GM10248 (cell line): ENCODE results near the gene TXNRD1.

Source experiments
- CTCF ChIA-PET: fragments of 300-600 bp; sonication (Branson Sonifier 250); formaldehyde crosslinking; extraction: SDS; loops from one replicate; lab custom pipeline; 2021; ENCODE audit warnings: antibody characterized with exemption; lab: Yijun Ruan, JAX
- POLR2A ChIA-PET: fragments of 350-650 bp; sonication (Branson Sonifier 250); formaldehyde crosslinking; extraction: SDS; loops from one replicate; lab custom pipeline; 2020; ENCODE audit warnings: antibody characterized with exemption; lab: Yijun Ruan, JAX
- DNase-seq: peaks from one replicate; pipeline ENCODE4 v3.0.0; 2012; ENCODE audit errors: extremely low spot score
- CTCF ChIP-seq: IDR thresholded peaks from 2 replicates; pipeline ENCODE4 v1.5.1; 2012; ENCODE audit warnings: mild to moderate bottlenecking, low read depth; ENCODE audit errors: extremely low read depth, missing control alignments, control extremely low read depth

The TXNRD1 gene

GRCh38 chr12:104243551-104243950, 28.0 kb downstream of the TXNRD1 start:
- ChIA-PET CTCF (interaction anchor here (1.5 to 2.8 kb wide), 2 partner anchors 11 to 22 kb away, joined by 3 to 6 read pairs; no protein-coding TSS in a partner anchor), POLR2A (no interaction called here)
- DNase-seq, result no peak
- no peak for TF ChIP-seq CTCF

GRCh38 chr12:104243971-104244370, 28.4 kb downstream of the TXNRD1 start:
- no peak for DNase-seq
- no peak for TF ChIP-seq CTCF
- CTCF ChIA-PET, result interaction anchor here (1.3 to 2.8 kb wide), 3 partner anchors 10 to 44 kb away, joined by 3 to 6 read pairs (median 5); no protein-coding TSS in a partner anchor

GRCh38 chr12:104247698-104248097, 32.1 kb downstream of the TXNRD1 start:
- no peak for TF ChIP-seq CTCF
- DNase-seq, result no peak
- CTCF ChIA-PET, result no interaction called here
- POLR2A ChIA-PET, result no interaction called here

More at GRCh38 chr12:104243971-104244370, 28.4 kb downstream of the TXNRD1 start:
- POLR2A ChIA-PET, result no interaction called here

GRCh38 chr12:104248444-104248843, 32.9 kb downstream of the TXNRD1 start:
- ChIA-PET POLR2A (no interaction called here), CTCF (no interaction called here)
- TF ChIP-seq CTCF, result no peak
- no peak for DNase-seq

GRCh38 chr12:104249017-104249416, 33.4 kb downstream of the TXNRD1 start:
- DNase-seq, result no peak
- ChIA-PET CTCF (no interaction called here), POLR2A (no interaction called here)
- TF ChIP-seq CTCF, result no peak

- CTCF ChIA-PET, result interaction anchor here (0.8 kb wide), 1 partner anchor 14 kb away, joined by 3 read pairs; no protein-coding TSS in a partner anchor
- no peak for TF ChIP-seq CTCF
- no peak for DNase-seq
- POLR2A ChIA-PET, result no interaction called here
Observed at GRCh38 chr12:104249898-104250297, 34.3 kb downstream of the TXNRD1 start.
